Immature natural killer cell (primary cell): ENCODE measurements around the gene TBC1D8. TPM values are rescaled to one million over a fixed set of nuclear protein-coding genes. Genes with fewer than 3 reads are reported as not detected.

Experiments used
- DNase-seq, 3 donors: peaks; one replicate each; pipeline ENCODE4 v3.0.0; 2022; ENCODE audit warnings: mixed read lengths in 1 of 3
- H3K27ac Mint-ChIP-seq, 6 donors: one replicate each; pipeline ENCODE4 v1.8.0; 2020; ENCODE audit warnings: mixed read lengths in 6 of 6, mild to moderate bottlenecking in 5 of 6, inconsistent platforms in 4 of 6, moderate library complexity in 3 of 6
- H3K27me3 Mint-ChIP-seq, 3 donors: one replicate each; pipeline ENCODE4 v1.8.0; 2020 to 2021; ENCODE audit warnings: low read depth in 3 of 3, mild to moderate bottlenecking in 3 of 3, mixed read lengths in 3 of 3, moderate library complexity in 3 of 3, inconsistent platforms in 1 of 3
- H3K36me3 Mint-ChIP-seq, 3 donors: one replicate each; pipeline ENCODE4 v1.8.0; 2020; ENCODE audit warnings: mixed read lengths in 3 of 3, inconsistent platforms in 2 of 3, mild to moderate bottlenecking in 2 of 3
- H3K4me1 Mint-ChIP-seq, 2 donors: one replicate each; pipeline ENCODE4 v1.8.0; 2020; ENCODE audit warnings: inconsistent platforms in 2 of 2, mild to moderate bottlenecking in 2 of 2, mixed read lengths in 2 of 2, moderate library complexity in 1 of 2
- H3K4me3 Mint-ChIP-seq, 5 donors: one replicate each; pipeline ENCODE4 v1.8.0; 2020; ENCODE audit warnings: mild to moderate bottlenecking in 5 of 5, mixed read lengths in 5 of 5, inconsistent platforms in 3 of 5, moderate library complexity in 3 of 5
- H3K9me3 Mint-ChIP-seq, 6 donors: one replicate each; pipeline ENCODE4 v1.8.0; 2020; ENCODE audit warnings: mild to moderate bottlenecking in 6 of 6, mixed read lengths in 6 of 6, inconsistent platforms in 4 of 6, moderate library complexity in 3 of 6
- polyA plus RNA-seq, 3 donors: library from polyadenylated mRNA; unstranded; fragments of 300-500 nt; fragmentation: Illumina TruSeq; gene quantifications; one replicate each; pipeline ENCODE4 v1.2.3, GENCODE V29; 2021

Gene TBC1D8
- polyA plus RNA-seq, 3 donors from 2014 or later = 0.17 to 0.64 TPM; not detected in 1

DNA sequence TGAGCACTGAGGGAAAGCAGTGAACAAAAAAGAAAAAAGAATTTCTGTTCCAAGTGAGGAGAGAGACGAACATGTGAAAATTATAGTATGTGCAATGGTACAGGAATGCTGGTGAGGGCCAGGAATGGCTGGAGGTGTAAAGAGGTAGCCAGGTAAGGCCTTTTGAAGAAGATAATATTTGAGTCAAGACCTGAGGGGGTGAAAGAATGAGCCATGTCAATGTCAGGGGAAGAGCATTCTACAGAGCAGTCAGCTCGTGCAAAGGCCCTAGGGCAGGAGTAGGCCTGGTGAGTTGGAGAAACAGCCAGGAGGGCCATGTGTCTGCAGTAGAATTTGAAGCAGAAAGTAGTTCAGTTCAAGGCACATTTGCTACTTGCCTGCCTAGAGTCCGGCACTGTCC lies 161.5 kb downstream of the TBC1D8 start:
- no peak overlapping the region for H3K27ac Mint-ChIP-seq
- H3K36me3 Mint-ChIP-seq = no peaks in the 10 kb centered on the region
- H3K4me1 Mint-ChIP-seq = peaks cover 0 to 2% of the 10 kb centered on the region in 2 donors
- H3K27me3 Mint-ChIP-seq = peaks cover 0 to 7% (median 5%) of the 10 kb centered on the region in 3 donors
- no peaks in the 10 kb centered on the region for H3K9me3 Mint-ChIP-seq
- no peak overlapping the region for H3K4me3 Mint-ChIP-seq
- DNase-seq = no peak

DNA sequence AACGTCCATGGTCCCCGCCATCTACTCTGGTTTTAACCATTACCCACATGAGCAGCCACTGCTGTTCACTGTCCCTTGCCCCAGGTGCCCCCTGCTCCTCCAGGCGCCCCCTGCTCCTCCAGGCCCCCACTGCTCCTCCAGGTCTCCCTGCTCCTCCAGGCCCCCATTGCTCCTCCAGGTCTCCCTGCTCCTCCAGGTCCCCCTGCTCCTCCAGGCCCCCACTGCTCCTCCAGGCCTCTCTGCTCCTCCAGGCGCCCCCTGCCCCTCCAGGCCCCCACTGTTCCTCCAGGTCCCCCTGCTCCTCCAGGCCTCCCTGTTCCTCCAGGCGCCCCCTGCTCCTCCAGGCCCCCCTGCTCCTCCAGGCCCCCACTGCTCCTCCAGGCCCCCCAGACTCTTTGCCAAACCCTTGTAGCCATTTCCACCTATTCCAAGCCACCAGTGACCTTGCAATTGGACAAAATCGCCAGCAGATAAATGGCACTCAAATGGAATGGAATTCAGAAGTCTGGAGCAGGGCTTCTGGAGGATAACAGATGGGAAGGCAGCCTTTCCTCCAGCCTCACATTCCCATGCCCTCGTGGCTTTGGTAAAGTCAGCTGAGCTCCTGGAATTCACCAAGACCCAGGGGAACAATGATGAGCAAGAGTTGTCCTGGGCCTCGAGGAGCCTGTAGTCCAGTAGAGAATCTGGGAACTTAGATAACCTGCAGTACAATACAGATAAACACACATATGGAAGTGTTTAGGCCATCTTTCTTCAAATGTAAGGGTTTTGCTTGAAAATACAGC lies 162.4 kb downstream of the TBC1D8 start:
- no peak for DNase-seq
- Mint-ChIP-seq H3K36me3 (no peaks in the 10 kb centered on the region), H3K27ac (peak overlapping the region in 1 of 6 donors; percentile 55), H3K4me3 (no peak overlapping the region), H3K9me3 (no peaks in the 10 kb centered on the region), H3K27me3 (peaks cover 0 to 7% (median 5%) of the 10 kb centered on the region in 3 donors), H3K4me1 (peaks cover 0 to 2% of the 10 kb centered on the region in 2 donors)

DNA sequence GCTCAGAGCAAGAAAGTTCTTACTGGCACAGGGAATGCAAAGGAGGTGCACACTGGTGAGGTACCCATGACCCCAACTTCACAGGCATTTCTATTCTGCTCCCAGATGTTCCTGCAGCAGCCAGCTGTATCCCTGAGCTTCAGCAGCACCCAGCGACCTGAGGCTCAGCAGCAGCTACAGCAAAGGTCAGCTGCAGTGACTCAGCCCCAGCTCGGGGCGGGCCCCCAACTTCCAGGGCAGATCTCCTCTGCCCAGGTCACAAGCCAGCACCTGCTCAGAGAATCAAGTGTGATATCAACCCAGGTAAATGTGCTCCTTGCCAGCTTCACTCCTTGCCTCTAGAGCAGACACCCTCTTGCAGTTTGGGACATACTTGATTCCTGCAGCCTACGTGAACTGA lies 163.2 kb downstream of the TBC1D8 start:
- H3K9me3 Mint-ChIP-seq = no peaks in the 10 kb centered on the region
- no peak overlapping the region for H3K27ac Mint-ChIP-seq
- H3K36me3 Mint-ChIP-seq = no peaks in the 10 kb centered on the region
- DNase-seq = no peak
- H3K27me3 Mint-ChIP-seq = peaks cover 0 to 7% (median 5%) of the 10 kb centered on the region in 3 donors
- H3K4me1 Mint-ChIP-seq = peaks cover 0 to 2% of the 10 kb centered on the region in 2 donors
- H3K4me3 Mint-ChIP-seq = no peak overlapping the region

DNA sequence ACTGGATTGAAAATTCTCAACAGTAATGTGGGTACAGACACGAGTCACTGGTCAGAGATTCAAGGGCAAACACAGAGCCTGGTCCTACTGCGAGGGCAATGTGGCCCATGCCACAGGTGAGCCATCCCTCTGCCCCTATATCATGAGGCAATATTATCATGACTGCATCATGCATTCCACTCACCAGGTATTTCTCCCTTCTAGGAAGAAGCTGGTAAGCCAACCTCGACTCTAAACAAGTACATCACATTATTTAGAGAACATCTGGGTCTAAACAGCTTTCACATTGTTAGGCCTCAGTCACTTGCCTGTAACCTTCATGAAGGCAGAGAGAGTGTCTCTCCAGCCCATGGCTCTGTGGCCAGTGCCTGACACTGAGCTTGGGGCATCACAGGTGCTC lies 163.6 kb downstream of the TBC1D8 start:
- no peak for DNase-seq
- H3K27me3 Mint-ChIP-seq = peaks cover 0 to 6% (median 5%) of the 10 kb centered on the region in 3 donors
- H3K4me1 Mint-ChIP-seq = peaks cover 0 to 2% of the 10 kb centered on the region in 2 donors
- no peak overlapping the region for H3K27ac Mint-ChIP-seq
- H3K4me3 Mint-ChIP-seq = no peak overlapping the region
- H3K36me3 Mint-ChIP-seq = no peaks in the 10 kb centered on the region
- no peaks in the 10 kb centered on the region for H3K9me3 Mint-ChIP-seq

DNA sequence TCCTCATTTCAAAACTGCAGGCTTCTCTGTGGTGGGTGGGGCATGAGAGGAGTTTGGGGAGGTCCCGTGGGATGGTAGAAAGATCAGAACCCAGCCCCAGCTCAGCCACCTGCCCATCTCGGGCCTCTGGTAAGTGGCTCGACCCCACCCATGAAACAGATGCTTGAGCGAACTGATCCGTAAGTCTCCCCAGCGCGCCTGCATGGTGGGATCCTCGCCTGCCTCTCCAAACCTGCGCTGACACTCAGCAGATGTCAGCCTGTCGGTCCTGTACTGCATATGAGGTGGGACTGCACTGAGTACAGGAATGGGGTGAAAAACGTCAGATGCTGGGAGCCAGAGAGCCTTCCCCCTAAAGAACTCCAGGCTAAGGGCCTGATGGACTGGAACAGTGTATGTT lies 165.0 kb downstream of the TBC1D8 start:
- H3K4me3 Mint-ChIP-seq = no peak overlapping the region
- no peaks in the 10 kb centered on the region for H3K9me3 Mint-ChIP-seq
- DNase-seq = no peak
- H3K27ac Mint-ChIP-seq = no peak overlapping the region
- peaks cover 0 to 7% (median 5%) of the 10 kb centered on the region in 3 donors for H3K27me3 Mint-ChIP-seq
- H3K36me3 Mint-ChIP-seq = no peaks in the 10 kb centered on the region
- no peaks in the 10 kb centered on the region for H3K4me1 Mint-ChIP-seq

DNA sequence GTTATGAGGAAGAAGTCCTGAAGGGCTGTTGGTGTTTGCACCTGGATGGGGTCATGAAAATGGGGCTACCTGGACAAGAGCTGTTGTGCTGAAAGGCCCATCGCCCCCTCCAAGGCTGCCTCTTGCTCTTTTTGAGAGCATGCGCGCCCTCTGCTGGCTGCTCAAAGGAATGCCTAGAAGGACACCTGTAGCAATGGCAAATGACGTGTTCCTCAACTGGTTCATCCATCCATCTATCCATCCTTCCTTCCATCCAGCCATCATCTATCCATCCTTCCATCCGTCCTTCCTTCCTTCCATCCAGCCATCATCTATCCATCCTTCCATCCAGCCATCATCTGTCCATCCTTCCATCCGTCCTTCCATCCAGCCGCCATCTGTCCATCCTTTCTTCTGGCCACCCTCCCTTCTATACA lies 166.3 kb downstream of the TBC1D8 start:
- Mint-ChIP-seq H3K27me3 (peaks cover 0 to 9% (median 5%) of the 10 kb centered on the region in 3 donors), H3K27ac (peak overlapping the region in 1 of 6 donors; percentile 4), H3K9me3 (no peaks in the 10 kb centered on the region), H3K4me3 (no peak overlapping the region), H3K4me1 (no peaks in the 10 kb centered on the region), H3K36me3 (no peaks in the 10 kb centered on the region)
- peak; percentile 53 to 65 (median 60) for DNase-seq

DNA sequence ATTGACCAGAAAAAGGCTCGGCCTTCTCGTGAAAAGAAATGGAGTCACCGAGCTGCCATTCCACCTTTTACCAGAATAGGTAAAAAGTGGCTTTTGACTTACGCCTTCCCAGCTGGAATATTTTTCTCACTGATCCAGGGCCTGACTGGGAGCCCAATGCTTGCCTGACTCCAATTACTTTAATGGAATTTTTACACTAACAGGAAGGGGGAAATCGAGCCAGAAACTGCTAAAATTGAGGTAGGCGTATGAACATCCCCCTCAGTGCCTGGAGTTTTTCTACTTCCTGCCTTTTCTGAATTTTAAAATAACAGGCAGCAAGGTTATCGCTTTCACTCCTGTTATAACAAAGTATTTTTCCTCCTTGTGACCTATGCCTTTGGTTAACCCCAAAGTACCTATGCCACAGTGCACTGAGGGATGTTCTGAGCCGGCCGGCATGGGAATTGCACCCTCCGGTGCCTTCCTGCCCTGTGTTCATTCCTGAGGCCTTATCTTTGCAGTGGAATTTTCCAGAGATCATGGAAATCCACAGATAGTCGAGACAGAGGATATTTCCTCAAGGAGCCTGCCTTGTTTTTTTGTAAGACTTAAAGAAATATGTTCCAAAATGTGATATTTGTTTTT lies 167.4 kb downstream of the TBC1D8 start:
- no peaks in the 10 kb centered on the region for H3K36me3 Mint-ChIP-seq
- peaks cover 0 to 9% (median 2%) of the 10 kb centered on the region in 3 donors for H3K27me3 Mint-ChIP-seq
- no peaks in the 10 kb centered on the region for H3K9me3 Mint-ChIP-seq
- H3K4me3 Mint-ChIP-seq = no peak overlapping the region
- DNase-seq = no peak
- no peak overlapping the region for H3K27ac Mint-ChIP-seq
- no peaks in the 10 kb centered on the region for H3K4me1 Mint-ChIP-seq

DNA sequence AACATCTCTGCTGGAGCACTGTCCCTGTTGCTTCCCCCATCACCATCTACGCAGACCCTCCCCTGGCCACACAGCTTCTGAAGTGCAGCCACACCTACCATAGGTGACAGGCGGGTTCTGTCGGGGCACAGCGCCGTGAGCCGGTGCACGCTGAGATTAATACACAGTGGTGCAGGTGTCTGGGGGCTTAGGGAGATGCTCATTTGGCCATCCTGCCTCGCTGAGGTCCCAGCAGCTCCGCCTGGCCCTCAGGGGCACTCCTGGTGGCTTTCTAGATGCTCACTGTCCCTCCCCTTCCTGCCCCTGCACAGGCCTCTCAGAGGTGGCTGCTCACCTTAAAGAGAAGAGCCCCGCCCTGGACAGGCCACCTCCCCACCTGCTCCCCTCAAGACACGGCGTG lies 168.0 kb downstream of the TBC1D8 start:
- DNase-seq = no peak
- Mint-ChIP-seq H3K4me1 (no peaks in the 10 kb centered on the region), H3K9me3 (no peaks in the 10 kb centered on the region), H3K27ac (no peak overlapping the region), H3K36me3 (no peaks in the 10 kb centered on the region), H3K27me3 (peaks cover 0 to 9% (median 0%) of the 10 kb centered on the region in 3 donors), H3K4me3 (no peak overlapping the region)

DNA sequence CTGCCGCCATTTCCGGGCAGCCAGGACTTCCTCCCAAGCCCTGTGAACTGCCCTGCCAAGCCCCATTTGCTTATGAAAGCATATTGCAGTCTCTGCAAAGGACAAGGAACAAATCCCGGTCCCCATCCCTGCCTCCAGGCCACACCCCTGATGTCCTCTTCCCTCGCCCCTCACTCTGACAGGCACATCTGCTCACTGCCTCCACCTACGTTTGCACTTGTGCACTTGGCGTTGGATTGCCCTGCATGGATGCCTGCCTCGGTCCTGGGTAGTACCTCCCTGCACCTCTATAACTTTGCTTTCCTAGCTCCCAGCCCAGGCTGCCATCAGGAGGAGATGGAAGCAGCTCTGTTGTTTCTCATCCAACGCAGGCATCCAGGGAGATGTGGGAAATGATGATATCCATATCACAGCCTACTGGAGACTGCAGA lies 168.7 kb downstream of the TBC1D8 start:
- H3K27ac Mint-ChIP-seq = no peak overlapping the region

DNA sequence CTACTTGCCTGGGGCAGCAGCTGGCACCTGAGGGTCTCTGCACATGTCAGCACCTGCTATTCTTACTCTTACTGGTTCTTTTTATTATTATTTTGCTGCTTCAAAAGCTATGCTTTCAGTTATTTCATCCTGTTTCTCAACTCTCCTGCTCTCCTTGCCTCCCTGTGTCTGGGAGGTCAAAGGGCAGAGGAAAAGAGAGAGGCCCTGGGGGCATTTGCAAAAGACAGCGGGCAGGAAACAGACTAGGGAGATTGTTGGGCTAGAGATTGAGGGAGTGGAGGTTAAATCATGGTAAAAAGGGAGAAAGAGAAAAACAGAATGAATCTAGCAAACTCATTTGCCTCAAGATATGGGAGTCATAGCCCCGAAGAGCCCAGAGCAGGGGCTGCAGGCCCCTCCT lies 170.2 kb downstream of the TBC1D8 start:
- Mint-ChIP-seq H3K4me1 (no peaks in the 10 kb centered on the region), H3K4me3 (no peak overlapping the region), H3K27me3 (peaks cover 0 to 9% (median 0%) of the 10 kb centered on the region in 3 donors), H3K36me3 (no peaks in the 10 kb centered on the region), H3K27ac (no peak overlapping the region), H3K9me3 (no peaks in the 10 kb centered on the region)
- DNase-seq = no peak

More for the DNA sequence above, 168.7 kb downstream of the TBC1D8 start:
- Mint-ChIP-seq H3K27me3 (peaks cover 0 to 9% (median 0%) of the 10 kb centered on the region in 3 donors), H3K4me1 (no peaks in the 10 kb centered on the region), H3K4me3 (no peak overlapping the region), H3K9me3 (no peaks in the 10 kb centered on the region), H3K36me3 (no peaks in the 10 kb centered on the region)
- DNase-seq = no peak

DNA sequence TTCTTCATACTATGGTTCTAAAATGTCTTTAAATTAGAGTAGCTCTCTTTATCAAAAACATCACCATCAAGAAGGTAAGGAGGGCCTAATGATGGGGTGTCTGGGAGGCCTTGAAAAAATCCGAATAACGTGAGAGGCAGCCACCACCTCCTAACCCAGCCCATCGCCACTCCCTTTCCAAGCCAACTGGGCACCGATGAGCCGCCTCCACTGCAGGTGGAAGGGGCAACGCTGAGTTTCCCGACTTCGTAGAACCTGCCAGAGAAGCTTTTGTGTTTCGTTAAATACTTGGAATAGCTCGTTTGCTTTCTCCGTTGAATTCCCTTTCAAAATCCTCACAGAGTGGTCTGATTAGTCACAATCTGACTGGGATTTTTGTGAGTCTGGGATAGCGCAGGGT lies 171.1 kb downstream of the TBC1D8 start:
- DNase-seq = no peak
- H3K36me3 Mint-ChIP-seq = no peaks in the 10 kb centered on the region
- peaks cover 0 to 7% (median 0%) of the 10 kb centered on the region in 3 donors for H3K27me3 Mint-ChIP-seq
- H3K4me3 Mint-ChIP-seq = no peak overlapping the region
- no peak overlapping the region for H3K27ac Mint-ChIP-seq
- no peaks in the 10 kb centered on the region for H3K4me1 Mint-ChIP-seq
- H3K9me3 Mint-ChIP-seq = no peaks in the 10 kb centered on the region

DNA sequence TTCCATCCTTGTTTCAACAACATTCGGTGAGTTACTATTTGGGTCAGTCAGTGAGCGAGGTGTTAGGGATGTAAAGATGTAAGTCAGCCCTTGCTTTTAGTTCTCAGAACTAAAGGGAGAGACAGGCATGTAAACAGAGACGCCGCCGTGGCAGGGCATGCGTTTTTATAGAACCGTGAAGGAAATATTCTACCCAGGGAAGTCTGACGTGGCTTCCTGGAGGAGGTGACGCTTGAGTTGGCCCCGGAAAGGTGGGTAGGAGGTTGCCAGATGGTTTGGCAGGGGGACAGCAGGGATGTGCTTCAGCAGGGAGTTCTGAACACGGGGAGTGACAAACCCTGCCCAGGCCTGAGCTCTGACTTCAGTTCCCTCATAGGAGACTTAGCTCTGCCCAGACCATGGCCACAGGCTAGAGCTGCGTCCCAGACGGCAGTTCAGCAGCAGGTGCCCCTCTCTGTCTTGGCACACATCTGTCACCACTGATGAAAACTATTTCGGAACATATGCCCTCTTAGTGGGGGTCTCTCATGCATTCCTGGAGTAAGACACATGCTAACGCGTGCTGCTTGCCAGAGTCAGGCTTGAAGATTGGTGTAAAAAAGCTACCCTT lies 172.5 kb downstream of the TBC1D8 start:
- no peak overlapping the region for H3K27ac Mint-ChIP-seq
- no peaks in the 10 kb centered on the region for H3K36me3 Mint-ChIP-seq
- H3K4me3 Mint-ChIP-seq = no peak overlapping the region
- DNase-seq = no peak
- H3K9me3 Mint-ChIP-seq = no peaks in the 10 kb centered on the region
- H3K27me3 Mint-ChIP-seq = peaks cover 0 to 5% (median 2%) of the 10 kb centered on the region in 3 donors
- H3K4me1 Mint-ChIP-seq = no peaks in the 10 kb centered on the region

DNA sequence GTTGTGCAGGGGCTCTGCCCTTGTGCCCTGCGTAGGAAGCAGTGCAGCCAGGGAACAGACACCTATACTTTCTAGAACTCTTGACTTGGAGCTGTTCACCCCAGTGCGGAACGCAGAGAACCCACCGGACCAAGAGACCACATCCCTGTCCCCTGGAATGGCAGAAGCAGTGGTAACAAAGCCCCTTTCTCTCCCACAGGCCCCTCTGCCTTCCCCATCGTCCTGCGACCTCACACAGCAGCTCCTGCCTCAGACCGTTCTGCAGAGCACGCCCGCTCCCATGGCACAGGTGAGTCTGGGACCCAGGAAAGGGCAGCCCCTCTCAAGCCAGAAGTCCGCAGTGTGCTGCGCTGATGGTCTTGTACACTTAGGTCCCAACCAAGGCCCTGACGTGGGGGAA lies 173.7 kb downstream of the TBC1D8 start:
- H3K9me3 Mint-ChIP-seq = no peaks in the 10 kb centered on the region
- no peaks in the 10 kb centered on the region for H3K4me1 Mint-ChIP-seq
- DNase-seq = no peak
- peaks cover 0 to 5% (median 2%) of the 10 kb centered on the region in 3 donors for H3K27me3 Mint-ChIP-seq
- H3K27ac Mint-ChIP-seq = no peak overlapping the region
- no peaks in the 10 kb centered on the region for H3K36me3 Mint-ChIP-seq
- no peak overlapping the region for H3K4me3 Mint-ChIP-seq
